BE2C (cell line): ENCODE measurements around the gene TGFBR3L.

Source experiments
- DNase-seq: peaks from one replicate; pipeline ENCODE4 v3.0.0-alpha.2; 2020
- H3K27me3 ChIP-seq: fragments of 250-450 bp; sonication (Bioruptor Pico); 2 replicates; pipeline ENCODE4 v1.5.1; 2020; ENCODE audit warnings: mild to moderate bottlenecking
- H3K36me3 ChIP-seq: fragments of 250-450 bp; sonication (Bioruptor Pico); 2 replicates; pipeline ENCODE4 v1.5.1; 2020; ENCODE audit warnings: mild to moderate bottlenecking
- H3K4me1 ChIP-seq: fragments of 250-450 bp; sonication (Bioruptor Pico); 2 replicates; pipeline ENCODE4 v1.5.1; 2020
- H3K4me3 ChIP-seq: 2 replicates; pipeline ENCODE4 v1.5.1; 2011; ENCODE audit warnings: low read depth, low read length
- H3K9me3 ChIP-seq: fragments of 250-450 bp; sonication (Bioruptor Pico); 2 replicates; pipeline ENCODE4 v1.5.1; 2020
- CTCF ChIP-seq: IDR thresholded peaks from 2 replicates; pipeline ENCODE4 v1.5.1; 2012; ENCODE audit warnings: mild to moderate bottlenecking, low read depth, low read length

The TGFBR3L gene

GRCh38 chr19:7872306-7873204 is 42.1 kb upstream of the TGFBR3L start:
- DNase-seq: no peak
- Histone ChIP-seq H3K36me3 (no peaks in the 10 kb centered on the region), H3K4me1 (peaks cover 3% of the 10 kb centered on the region; the same call in 1 of the 2 replicates), H3K27me3 (peaks cover 11% of the 10 kb centered on the region), H3K4me3 (no peak overlapping the region), H3K9me3 (no peaks in the 10 kb centered on the region)
- TF ChIP-seq CTCF: no peak

- H3K27me3 ChIP-seq: peaks cover 11% of the 10 kb centered on the region
- no peak for DNase-seq
- peaks cover 3% of the 10 kb centered on the region; the same call in 1 of the 2 replicates for H3K4me1 ChIP-seq
- peak overlapping the region; percentile 66 for H3K4me3 ChIP-seq
- no peaks in the 10 kb centered on the region for H3K9me3 ChIP-seq
- no peak for TF ChIP-seq CTCF
- H3K36me3 ChIP-seq: no peaks in the 10 kb centered on the region
Measured at GRCh38 chr19:7873304-7874075, 41.1 kb upstream of the TGFBR3L start.

- Histone ChIP-seq H3K4me3 (peak within 1 kb of the TSS; percentile 66), H3K4me1 (peaks cover 3% of the 10 kb centered on the region; the same call in 1 of the 2 replicates), H3K27me3 (peaks cover 11% of the 10 kb centered on the region), H3K36me3 (no peaks in the 10 kb centered on the region), H3K9me3 (no peaks in the 10 kb centered on the region)
- DNase-seq: peak; percentile 83
- TF ChIP-seq CTCF: no peak
Measured at GRCh38 chr19:7874076-7874896, 40.3 kb upstream of the TGFBR3L start, which contains the start of gene PRR36. PRR36 (minus strand) TSS chr19:7874390; CDS start chr19:7873689, 701 bp downstream.

- no peak for DNase-seq
- Histone ChIP-seq H3K27me3 (peaks cover 11% of the 10 kb centered on the region), H3K36me3 (no peaks in the 10 kb centered on the region), H3K4me3 (peak overlapping the region; percentile 66), H3K9me3 (no peaks in the 10 kb centered on the region), H3K4me1 (peaks cover 3% of the 10 kb centered on the region; the same call in 1 of the 2 replicates)
- no peak for TF ChIP-seq CTCF
Measured at GRCh38 chr19:7874897-7875273, 39.7 kb upstream of the TGFBR3L start.

- no peak for TF ChIP-seq CTCF
- H3K4me1 ChIP-seq: no peaks in the 10 kb centered on the region; the same call in 1 of the 2 replicates
- H3K9me3 ChIP-seq: no peaks in the 10 kb centered on the region
- H3K4me3 ChIP-seq: no peak overlapping the region
- no peak for DNase-seq
- peaks cover 11% of the 10 kb centered on the region for H3K27me3 ChIP-seq
- no peaks in the 10 kb centered on the region for H3K36me3 ChIP-seq
Measured at GRCh38 chr19:7877249-7877836, 37.3 kb upstream of the TGFBR3L start.
